ENCODE measurements around the gene UNC79. TPM values are rescaled to one million over a fixed set of nuclear protein-coding genes. Genes with fewer than 3 reads are reported as not detected.

Gene UNC79
- total and polyA plus RNA-seq, 10 of the 15 experiments (the other 5 are each of a cell fraction or from before 2014, with no cell fraction given), result 0.04 to 0.29 (median 0.14) TPM

- TF ChIP-seq RCOR1 (conservative IDR thresholded peaks at IDR 0.05; ENCODE audit: low read depth, low read length) (no peak), SMAD5 (IDR thresholded peaks at IDR 0.05; ENCODE audit: low read depth) (no peak), FOXM1 (IDR thresholded peaks at IDR 0.05; ENCODE audit: low read depth, low read length) (no peak), ZNF384 (IDR thresholded peaks at IDR 0.05; ENCODE audit: borderline replicate concordance, low read depth, low read length) (no peak), MAX (IDR thresholded peaks at IDR 0.05; ENCODE audit: low read depth, low read length) (no peak), IRF5 (IDR thresholded peaks at IDR 0.05; ENCODE audit: borderline replicate concordance) (no peak), SREBF2 (IDR thresholded peaks at IDR 0.05; ENCODE audit: low read length) (no peak)
- DNase-seq (ENCODE audit: low read depth, low spot score) (no peak), ATAC-seq (no peak), FAIRE-seq (no peak)
- Histone ChIP-seq H4K20me1 (ENCODE audit: control insufficient read depth, insufficient read depth) (no peaks in the 10 kb centered on the region), H3K36me3 (ENCODE audit: control insufficient read depth in 2 of 2, insufficient read depth in 2 of 2, low read length in 1 of 2) (no peaks in the 10 kb centered on the region), H3K79me2 (ENCODE audit: control insufficient read depth, insufficient read depth, low read length) (no peaks in the 10 kb centered on the region), H3K4me2 (ENCODE audit: control insufficient read depth, insufficient read depth) (no peak overlapping the region), H2AFZ (ENCODE audit: control insufficient read depth, low read depth, low read length) (no peak overlapping the region), H3K9me3 (replicated peaks; ENCODE audit: control insufficient read depth, insufficient read depth, low read length) (no peaks in the 10 kb centered on the region), H3K4me1 (ENCODE audit: control insufficient read depth, insufficient read depth, low read length) (no peaks in the 10 kb centered on the region), H3K9ac (ENCODE audit: control insufficient read depth, insufficient read depth, low read length) (no peak overlapping the region), H3K4me3 (no peak overlapping the region), H3K27me3 (replicated peaks in 1 of 2; ENCODE audit: control insufficient read depth in 2 of 2, insufficient read depth in 2 of 2, low read length in 1 of 2) (no peaks in the 10 kb centered on the region), H3K27ac (ENCODE audit: control insufficient read depth, insufficient read depth) (no peak overlapping the region)
- ChIA-PET SMC1A (ENCODE audit: uncharacterized antibody, unreplicated experiment) (interaction anchor here (0.7 to 1.1 kb wide), 2 partner anchors 12 to 33 kb away, joined by 3 to 5 read pairs; no protein-coding TSS in a partner anchor), RAD21 (ENCODE audit: unreplicated experiment) (interaction anchor here (0.8 kb wide), 1 partner anchor 53 kb away, joined by 3 read pairs; no protein-coding TSS in a partner anchor), POLR2A (no interaction called here), CTCF (interaction anchor here (1.1 kb wide), 1 partner anchor 68 kb away, joined by 3 read pairs; no protein-coding TSS in a partner anchor)
- intact Hi-C loops (cut with micrococcal nuclease; ENCODE audit: unreplicated experiment), result no loop called here
- in situ Hi-C loops (cut with MboI), result no loop called here
- BruUV-seq (replicated peaks), result no TSS peak
Observed at GRCh38 chr14:93480867-93481266, 50.1 kb downstream of the UNC79 start.
